Daoy (cell line): Measurements from ENCODE around the gene TIE1. TPM values are rescaled to one million over a fixed set of nuclear protein-coding genes. Genes with fewer than 3 reads are reported as not detected.

Source experiments
- DNase-seq: peaks from one replicate; pipeline ENCODE4 v3.0.0-alpha.2; 2015; ENCODE audit warnings: low read depth
- total RNA-seq: library from RNA; depleted of rRNA; stranded (reverse); fragments of >200 nt; shearing (Covaris generic); gene quantifications from 2 replicates; pipeline ENCODE4 v1.2.3, GENCODE V29; 2014; rRNA removed

The TIE1 gene
- total RNA-seq: 37.1 and 50.3 TPM in 2 replicates

DNA sequence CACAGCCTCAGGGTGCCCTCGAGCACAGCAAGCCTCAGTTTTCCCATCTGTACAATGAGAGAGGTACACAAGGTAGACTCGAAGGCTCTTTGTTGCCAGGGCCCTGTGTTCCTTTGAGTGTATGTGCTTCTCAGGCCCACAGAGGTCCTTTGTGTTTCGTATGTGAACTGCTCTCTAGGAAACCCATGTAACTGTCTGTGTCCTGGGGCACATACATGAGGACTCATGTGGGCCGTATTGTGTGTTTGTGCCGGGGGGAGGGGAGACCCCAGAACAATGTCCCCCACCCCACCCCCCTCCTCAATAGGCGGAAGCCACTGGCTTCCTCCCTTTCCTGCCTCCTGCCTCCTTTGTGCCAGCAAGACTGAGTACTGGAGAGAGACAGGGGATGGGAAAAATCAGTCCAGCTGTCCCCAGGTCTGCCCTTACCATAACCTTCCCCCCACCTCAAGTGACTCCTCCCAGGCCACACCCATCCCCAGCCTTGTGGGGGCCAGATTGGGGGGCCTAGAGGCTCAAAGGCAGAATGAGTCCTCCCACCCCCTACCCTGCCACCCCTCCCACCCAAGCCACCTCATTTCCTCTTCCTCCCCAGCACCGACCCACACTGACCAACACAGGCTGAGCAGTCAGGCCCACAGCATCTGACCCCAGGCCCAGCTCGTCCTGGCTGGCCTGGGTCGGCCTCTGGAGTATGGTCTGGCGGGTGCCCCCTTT, at the start of gene TIE1:
Gene TIE1, plus strand, starts transcription at position 605 of the 717 bp plus-strand sequence. Its CDS starts 90 bp downstream, at position 695.
- DNase-seq: peak; percentile 74

DNA sequence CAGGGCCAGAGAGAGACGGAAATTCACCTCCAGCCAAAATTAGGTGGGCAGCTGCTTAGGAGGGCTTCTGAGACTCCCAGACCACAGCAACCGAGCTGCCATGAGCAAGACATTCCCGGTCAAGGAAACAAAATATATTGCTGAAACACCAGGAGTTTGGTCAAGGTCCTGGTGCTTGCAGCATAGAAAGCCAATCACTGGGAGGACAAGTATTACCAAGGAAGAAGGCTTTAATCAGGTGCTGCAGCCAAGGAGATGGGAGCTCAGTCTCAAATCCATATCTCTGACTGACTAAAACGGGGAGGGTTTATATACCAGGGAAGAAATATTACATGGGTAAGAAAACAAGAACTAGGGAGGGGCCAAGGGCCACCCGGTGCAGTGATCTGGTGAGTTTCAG, 49.8 kb upstream of the TIE1 start:
- DNase-seq: no peak

DNA sequence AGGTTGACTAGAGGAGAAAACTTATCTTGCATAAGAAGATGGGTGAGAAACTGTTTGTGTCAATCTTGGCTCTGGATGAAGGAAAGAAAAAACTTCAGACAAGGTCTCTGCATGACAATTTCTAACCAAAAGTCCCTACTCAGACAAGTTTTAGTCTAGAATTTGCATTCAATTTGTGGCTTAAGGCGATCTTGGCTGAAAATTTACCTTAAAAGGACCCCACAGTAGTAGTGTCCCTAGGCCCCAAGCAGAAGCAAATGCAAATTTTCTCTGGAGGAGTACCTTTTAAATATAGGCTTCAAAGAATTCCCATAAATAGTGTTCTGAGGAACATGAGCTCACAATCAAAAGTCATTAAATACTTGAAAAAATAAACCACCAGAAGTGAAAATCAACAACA, 48.6 kb upstream of the TIE1 start:
- no peak for DNase-seq

GRCh38 chr1:43253173-43253572, 47.6 kb upstream of the TIE1 start:
- DNase-seq: no peak

DNA sequence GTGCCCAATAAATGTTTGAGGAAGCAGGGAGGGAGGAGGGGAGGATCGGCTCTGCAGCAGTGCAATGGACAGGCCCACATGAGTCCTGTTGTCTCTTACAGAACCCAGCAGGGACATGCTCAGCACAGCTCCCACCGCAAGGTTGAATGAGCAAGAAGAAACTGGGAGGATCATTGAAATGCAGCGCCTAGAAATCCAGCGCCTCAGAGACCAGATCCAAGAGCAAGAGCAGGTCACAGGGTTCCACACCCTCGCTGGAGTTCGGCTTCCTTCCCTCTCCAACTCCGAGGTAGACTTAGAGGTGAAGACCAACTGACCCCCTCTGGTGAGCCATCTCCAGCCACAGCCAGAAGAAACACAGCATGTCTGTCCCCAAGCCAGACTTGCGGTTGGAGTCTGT, 46.9 kb upstream of the TIE1 start:
- no peak for DNase-seq

GRCh38 chr1:43255438-43256210, 45.2 kb upstream of the TIE1 start:
- DNase-seq: no peak

DNA sequence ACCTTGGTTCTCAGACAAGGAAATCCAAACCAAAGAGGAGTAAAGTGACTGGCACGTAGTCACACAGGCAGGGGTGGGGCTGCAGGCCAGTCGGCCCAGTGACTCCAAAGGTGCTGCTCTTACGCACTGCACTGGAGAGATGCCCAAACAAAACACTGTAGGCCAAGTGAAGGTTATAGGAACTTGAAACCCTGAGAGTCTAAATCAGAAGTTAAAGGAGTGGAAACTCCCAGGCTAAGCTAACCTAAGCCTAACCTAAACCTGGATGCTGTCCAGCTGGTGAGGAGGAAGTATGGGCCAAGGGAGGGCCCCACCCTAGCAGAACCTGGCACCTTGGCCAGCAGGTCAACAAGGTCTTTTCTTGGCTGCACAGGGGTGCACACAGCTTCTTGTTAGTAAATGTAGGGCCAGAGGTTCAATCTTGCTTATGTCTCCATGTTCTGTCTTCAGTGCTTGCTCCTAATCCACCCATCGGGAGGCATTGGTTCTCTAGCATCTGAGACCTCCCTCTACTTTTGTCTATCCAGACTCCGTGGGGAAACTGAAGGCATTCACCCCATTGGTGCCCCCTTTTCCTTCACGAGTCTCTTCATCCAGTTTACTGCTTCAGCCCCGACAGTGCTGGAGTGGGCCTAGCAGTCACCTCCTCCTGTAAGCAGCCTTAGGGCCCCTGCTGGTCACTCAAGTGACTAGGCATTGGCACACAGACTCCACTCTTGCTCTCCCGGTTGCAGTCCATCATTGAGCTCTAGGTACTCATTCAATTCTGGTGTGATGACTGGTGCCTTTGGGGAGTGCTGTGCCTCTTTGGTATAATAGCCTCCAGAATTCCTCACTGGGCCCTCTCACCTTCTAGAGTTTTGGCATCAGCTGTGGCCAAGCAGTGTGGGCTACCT, 43.9 kb upstream of the TIE1 start:
- DNase-seq: no peak

DNA sequence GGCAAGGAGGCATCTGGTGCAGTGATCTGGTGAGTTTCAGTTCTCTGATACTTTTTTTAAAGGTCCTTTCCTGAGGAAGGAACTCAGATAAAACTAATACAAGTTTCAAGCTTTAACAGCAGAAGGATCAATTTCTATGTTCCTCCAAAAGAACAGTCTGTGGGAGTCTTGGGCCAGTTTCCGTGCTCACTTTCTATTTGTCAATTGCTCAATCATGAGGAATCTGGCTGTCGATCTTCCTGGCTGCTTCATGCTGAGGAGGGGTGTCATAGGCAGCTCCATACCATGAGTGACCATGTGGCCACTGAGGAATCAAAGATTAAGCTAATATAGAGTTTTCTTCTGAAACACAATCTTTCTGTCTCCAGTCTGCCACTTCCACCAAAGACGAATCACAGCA, 42.4 kb upstream of the TIE1 start:
- DNase-seq: no peak

GRCh38 chr1:43265431-43265830, 35.4 kb upstream of the TIE1 start:
- DNase-seq: no peak

GRCh38 chr1:43266881-43267280, 33.9 kb upstream of the TIE1 start:
- DNase-seq: no peak

GRCh38 chr1:43267291-43267805, 33.4 kb upstream of the TIE1 start:
- no peak for DNase-seq

GRCh38 chr1:43267818-43268425, 32.9 kb upstream of the TIE1 start:
- no peak for DNase-seq

DNA sequence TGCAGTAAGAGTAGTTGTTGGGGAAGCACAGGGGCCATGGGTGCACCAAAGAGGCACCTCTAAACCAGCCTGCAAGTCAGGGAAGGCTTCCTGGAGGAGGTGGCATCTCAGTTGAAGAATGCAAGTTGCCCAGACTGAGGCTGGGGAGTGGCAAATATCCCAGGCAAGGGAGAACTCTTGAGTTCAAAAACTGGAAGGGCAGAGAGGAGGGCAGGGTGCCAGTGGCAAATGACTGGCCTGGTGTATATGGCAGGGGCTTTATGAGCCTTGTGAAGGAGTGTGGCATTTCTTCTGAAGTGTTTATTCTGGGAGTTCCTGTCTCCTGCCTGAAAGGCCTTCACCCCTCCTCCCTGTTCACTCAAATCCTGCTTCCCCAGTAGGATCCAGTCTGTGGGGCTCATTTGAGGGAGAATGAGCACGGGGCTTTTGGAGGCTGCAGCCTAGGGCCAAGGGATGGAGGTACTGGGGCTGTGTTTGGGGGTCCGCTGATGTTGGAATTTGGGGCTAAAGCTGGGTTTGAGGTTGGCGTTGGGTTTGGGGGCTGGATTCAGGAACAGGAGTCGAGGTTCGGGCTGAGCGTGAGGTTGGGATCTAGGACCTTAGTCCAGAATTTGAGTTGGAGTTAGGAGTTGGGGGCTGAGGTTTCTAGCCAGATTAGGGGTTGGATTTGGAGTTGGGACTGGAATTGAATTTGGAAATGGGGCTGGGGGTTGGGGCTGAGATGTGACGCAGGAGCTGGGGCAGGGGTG, 31.0 kb upstream of the TIE1 start, which contains the start of gene TMEM125:
Gene TMEM125, plus strand, starts transcription at position 357 of the 749 bp plus-strand sequence. CDS start 2,740 bp downstream, outside the sequence.
- DNase-seq: no peak

DNA sequence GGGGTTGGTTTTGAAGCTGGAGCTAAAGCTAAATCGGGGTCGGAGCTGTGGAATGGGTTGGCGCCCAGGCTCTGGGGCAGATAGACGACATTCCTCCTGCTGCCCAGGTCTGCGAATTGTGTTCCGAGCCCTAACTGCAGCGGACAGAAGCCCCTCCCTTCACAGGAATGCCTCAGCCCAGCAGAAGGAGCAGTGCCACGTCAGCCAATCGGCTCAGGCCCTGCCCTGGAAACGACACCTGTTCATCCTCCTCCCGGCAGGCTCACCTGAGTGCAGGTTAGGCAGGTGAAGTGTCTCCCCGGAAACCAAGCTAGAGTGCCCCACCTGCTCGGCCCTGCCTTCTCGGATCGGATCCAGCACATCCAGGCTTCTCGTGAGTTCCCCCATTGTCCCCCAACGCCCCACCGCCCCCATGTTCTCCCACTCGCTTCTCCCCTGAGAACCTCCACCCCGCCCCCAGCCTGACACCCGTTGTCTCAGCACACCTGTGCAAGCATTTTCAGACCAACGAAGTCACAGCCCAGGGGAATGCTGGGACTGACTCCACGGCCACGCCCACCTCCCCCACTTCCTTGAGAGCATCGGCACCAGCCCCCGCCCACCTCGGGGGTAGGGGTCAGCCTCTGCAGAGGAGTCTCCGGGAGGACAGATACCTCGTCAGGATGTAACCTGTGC, 30.2 kb upstream of the TIE1 start:
- DNase-seq: no peak

- no peak for DNase-seq
Observed at GRCh38 chr1:43271186-43272118, 29.3 kb upstream of the TIE1 start.

DNA sequence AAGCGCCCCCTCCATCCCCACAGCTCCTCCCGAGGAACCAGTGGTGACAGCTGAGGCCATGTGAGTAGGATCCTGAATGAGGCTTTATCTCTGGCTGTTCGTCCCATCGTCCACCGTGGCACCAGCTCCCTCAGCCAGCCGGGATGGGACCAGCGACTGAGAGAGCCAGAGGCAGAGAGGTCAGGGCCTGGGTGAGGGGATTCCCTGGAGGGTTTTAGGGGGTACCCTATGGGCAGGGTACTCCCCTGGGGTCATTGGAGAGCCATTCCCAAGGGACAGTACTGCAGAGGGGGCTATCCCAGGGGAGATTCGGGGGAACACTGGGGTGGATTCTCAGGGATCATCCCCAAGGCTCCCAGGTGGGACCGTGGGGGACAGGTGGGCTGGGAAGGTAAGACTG, 28.6 kb upstream of the TIE1 start:
- no peak for DNase-seq

GRCh38 chr1:43272576-43273571, 27.9 kb upstream of the TIE1 start:
- no peak for DNase-seq

- no peak for DNase-seq
Observed at GRCh38 chr1:43273708-43274107, 27.1 kb upstream of the TIE1 start.
